Fibroblast of the aortic adventitia (primary cell): Measurements from ENCODE around the gene HECTD4. TPM values are rescaled to one million over a fixed set of nuclear protein-coding genes. Genes with fewer than 3 reads are reported as not detected.
A peak's percentile ranks its signal among the peaks of the same experiment; 100 is the strongest.

Source experiments
- DNase-seq: peaks from one replicate; pipeline ENCODE4 v3.0.0-alpha.2; 2010; ENCODE audit warnings: low read depth
- H3K4me3 ChIP-seq: 2 replicates; pipeline ENCODE4 v1.5.1; 2011; ENCODE audit warnings: low read depth, mild to moderate bottlenecking, control low read depth, low read length, moderate library complexity
- CTCF ChIP-seq: IDR thresholded peaks from 2 replicates; pipeline ENCODE4 v1.5.1; 2011; ENCODE audit warnings: mild to moderate bottlenecking, low read length, control low read depth, inconsistent platforms; ENCODE audit not compliant: insufficient read depth
- total RNA-seq: library from RNA; depleted of rRNA; stranded (reverse); fragments of >200 nt; gene quantifications from 2 replicates; pipeline ENCODE4 v1.2.3, GENCODE V29; 2012; ENCODE audit warnings: low replicate concordance

The HECTD4 gene
- total RNA-seq, 1 donor = 22.1 TPM

- no peak for TF ChIP-seq CTCF
- no peak overlapping the region for H3K4me3 ChIP-seq
- no peak for DNase-seq
These were observed 166.0 kb downstream of the HECTD4 start for GRCh38 chr12:112216223-112216622.

- DNase-seq = peak; percentile 8
- no peak overlapping the region for H3K4me3 ChIP-seq
- no peak for TF ChIP-seq CTCF
These were observed 168.2 kb downstream of the HECTD4 start for GRCh38 chr12:112214064-112214463.

GRCh38 chr12:112208301-112208910 is 173.8 kb downstream of the HECTD4 start:
- H3K4me3 ChIP-seq = no peak overlapping the region
- no peak for DNase-seq
- no peak for TF ChIP-seq CTCF

GRCh38 chr12:112207397-112207924 is 174.8 kb downstream of the HECTD4 start:
- no peak overlapping the region for H3K4me3 ChIP-seq
- DNase-seq = no peak
- no peak for TF ChIP-seq CTCF

- TF ChIP-seq CTCF = no peak
- H3K4me3 ChIP-seq = no peak overlapping the region
- DNase-seq = no peak
These were observed 175.3 kb downstream of the HECTD4 start for GRCh38 chr12:112206944-112207343.

GRCh38 chr12:112199136-112199535 is 183.1 kb downstream of the HECTD4 start:
- no peak for DNase-seq
- H3K4me3 ChIP-seq = no peak overlapping the region
- no peak for TF ChIP-seq CTCF

GRCh38 chr12:112198120-112198733 is 184.0 kb downstream of the HECTD4 start:
- H3K4me3 ChIP-seq = no peak overlapping the region
- DNase-seq = peak; percentile 56
- peak; percentile 60 for TF ChIP-seq CTCF
